AG10803 (cell line): ENCODE measurements around the gene SUSD5.
A peak's percentile ranks its signal among the peaks of the same experiment; 100 is the strongest.
"Not testable (repeated sequence)": the region's sequence is repeated elsewhere in the genome, so short reads cannot be mapped to it uniquely, and the experiment has no call there.

Source experiments
- DNase-seq: peaks from one replicate; pipeline ENCODE4 v3.0.0; 2010; ENCODE audit warnings: low read depth
- H3K4me3 ChIP-seq: 2 replicates; pipeline ENCODE4 v1.5.1; 2011; ENCODE audit warnings: mild to moderate bottlenecking, low read length, control low read depth
- CTCF ChIP-seq: conservative IDR thresholded peaks from 2 replicates; pipeline ENCODE4 v1.5.1; 2011; ENCODE audit warnings: mild to moderate bottlenecking, low read length, control low read depth, inconsistent platforms

SUSD5 gene

GRCh38 chr3:33145221-33145900 is 73.2 kb downstream of the SUSD5 start:
- DNase-seq = no peak
- no peak for TF ChIP-seq CTCF
- no peak overlapping the region for H3K4me3 ChIP-seq

- no peak for DNase-seq
- no peak for TF ChIP-seq CTCF
These were observed 74.2 kb downstream of the SUSD5 start for GRCh38 chr3:33144433-33144832.

DNA sequence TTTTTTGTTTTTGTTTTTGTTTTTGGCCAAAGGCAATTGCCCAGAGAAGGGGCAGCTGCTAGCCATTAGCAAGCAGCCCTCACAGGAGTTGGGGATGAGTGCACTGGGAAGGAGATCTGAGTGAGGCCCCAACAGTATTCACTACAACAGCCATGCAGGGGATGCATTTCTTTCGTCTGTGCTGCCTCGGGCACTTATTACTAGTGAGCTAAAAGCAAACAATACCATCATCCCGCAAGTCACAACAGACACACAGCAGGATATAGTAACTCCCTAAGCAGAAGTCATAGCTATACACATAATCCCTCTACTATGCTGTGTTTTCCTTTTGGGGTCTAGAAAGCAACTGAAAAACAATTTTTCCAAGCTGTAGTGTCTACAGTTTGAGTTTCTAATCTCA is 77.6 kb downstream of the SUSD5 start:
- no peak for DNase-seq
- no peak overlapping the region for H3K4me3 ChIP-seq
- TF ChIP-seq CTCF = no peak

More at GRCh38 chr3:33144433-33144832, 74.2 kb downstream of the SUSD5 start:
- no peak overlapping the region for H3K4me3 ChIP-seq

DNA sequence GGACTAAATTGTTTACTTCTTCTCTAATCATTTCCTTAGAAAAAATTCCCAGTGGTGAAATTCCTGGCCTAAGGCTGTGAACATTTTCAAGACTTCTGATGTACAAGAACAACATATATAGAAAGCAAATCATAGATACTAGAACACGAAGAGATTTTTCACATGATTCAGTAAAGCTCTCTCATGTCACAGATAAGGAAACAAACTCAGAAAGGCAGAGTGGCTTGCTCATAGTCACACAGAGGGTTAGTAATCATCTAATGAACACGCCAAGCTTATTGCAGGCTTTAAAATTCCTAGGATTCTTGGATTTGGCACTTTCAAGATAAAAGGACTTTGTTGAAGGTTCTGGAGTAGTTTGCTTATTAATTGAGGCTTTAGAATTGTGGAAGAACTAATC is 78.6 kb downstream of the SUSD5 start:
- no peak overlapping the region for H3K4me3 ChIP-seq
- DNase-seq = no peak
- no peak for TF ChIP-seq CTCF

- not testable (repeated sequence) for H3K4me3 ChIP-seq, DNase-seq
These were observed 79.5 kb downstream of the SUSD5 start for GRCh38 chr3:33139006-33139623.

- no peak for DNase-seq
- TF ChIP-seq CTCF = no peak
- H3K4me3 ChIP-seq = no peak overlapping the region
These were observed 80.9 kb downstream of the SUSD5 start for GRCh38 chr3:33137691-33138090.

GRCh38 chr3:33134026-33134625 is 84.5 kb downstream of the SUSD5 start:
- H3K4me3 ChIP-seq = no peak overlapping the region
- no peak for TF ChIP-seq CTCF
- peak; percentile 25 for DNase-seq
